Heart left ventricle (tissue), 13 donors: ENCODE data around the gene C19orf12.

Experiments used
- CTCF ChIP-seq, 12 donors: fragments of 200-600 bp; sonication (generic) in 4 of 12; IDR thresholded peaks; one replicate each; pipeline versions ENCODE4 v1.5.0 to v1.8.0; 2018 to 2022; ENCODE audit warnings: antibody characterized with exemption in 12 of 12, mild to moderate bottlenecking in 5 of 12
- POLR2A ChIP-seq, 2 donors: fragments of 450-650 bp; IDR thresholded peaks; one replicate each; pipeline ENCODE4 v1.6.1; 2017; ENCODE audit warnings: antibody characterized with exemption in 2 of 2, mild to moderate bottlenecking in 2 of 2, moderate library complexity in 2 of 2
- donor health status: ischemic (EF 13 %, LVEDD 7.1; RV severe dilation, severe dysfunction).
- donor health status: DM: no; HTN: yes; CAD: no.
- donor health status: DM: no; HTN: no; CAD: no.
- donor health status: ischemic (EF 25% LVEDD 6.9; RV normal size, moderate dysfunction).
- donor health status: ischemic (EF 25% LVEDD 5.7; RV mildly dilated, moderate dysfunction).
- donor health status: ischemic (EF 35%, LVEDD 5.7; RV mildly dilated, moderate dysfunction).
- donor health status: nonischemic (EF 11% LVEDD 7.7; RV severe dilation, severe dysfunction).
- donor health status: DM: yes; HTN: yes; CAD: no.
- donor health status: PGD.
- donor health status: ischemic (EF 29% LVEDD 5.4; RV normal size, mild dysfunction).
- donor health status: nonischemic (EF 23%, LVEDD 6.1; RV moderate dilation, normal function).

- TF ChIP-seq POLR2A (IDR thresholded peaks at IDR 0.05) (no peak), CTCF (IDR thresholded peaks at IDR 0.05) (no peak)
Measured at GRCh38 chr19:29764361-29764760, 49.3 kb upstream of the C19orf12 start.
